PC-9 (cell line): ENCODE results near the gene TEN1. TPM values are rescaled to one million over a fixed set of nuclear protein-coding genes. Genes with fewer than 3 reads are reported as not detected.

Source experiments
- Bru-seq: library from RNA; stranded (reverse); fragments of 400-500 nt; gene quantifications from one replicate; lab custom pipeline; 2021; lab: Mats Ljungman, UMichigan
- BruChase-seq, 2 experiments: library from RNA; stranded (reverse); fragments of 400-500 nt; gene quantifications; one replicate each; lab custom pipeline; 2021; lab: Mats Ljungman, UMichigan
- BruUV-seq: library from RNA; stranded (reverse); fragments of 400-500 nt; replicated peaks from 2 replicates; lab custom pipeline; 2021; lab: Mats Ljungman, UMichigan
- CTCF ChIA-PET: fragments of 300-600 bp; sonication (Branson Sonifier 250); formaldehyde crosslinking; loops from one replicate; lab custom pipeline; 2022; ENCODE audit warnings: antibody characterized with exemption; lab: Charles Lee
- POLR2A ChIA-PET: fragments of 300-600 bp; sonication (Branson Sonifier 250); formaldehyde crosslinking; loops from one replicate; lab custom pipeline; 2022; ENCODE audit warnings: antibody characterized with exemption; ENCODE audit not compliant: unreplicated experiment; lab: Charles Lee
- DNase-seq, 2 experiments: peaks; one replicate each; pipeline versions ENCODE4 v3.0.0 to v3.0.0-alpha.2; 2015 to 2022; ENCODE audit warnings: mixed read lengths in 1 of 2
- H2AFZ ChIP-seq: fragments of 200-600 bp; sonication (generic); 2 replicates; pipeline ENCODE4 v1.8.1; 2017; ENCODE audit warnings: antibody characterized with exemption
- H3F3A ChIP-seq: fragments of 200-600 bp; sonication (generic); 2 replicates; pipeline ENCODE4 v1.8.1; 2017; ENCODE audit warnings: antibody characterized with exemption, mild to moderate bottlenecking, low read depth; ENCODE audit not compliant: insufficient read depth
- H3K27ac ChIP-seq: fragments of 200-600 bp; sonication (generic); 2 replicates; pipeline ENCODE4 v1.6.1; 2016; ENCODE audit warnings: mixed run types
- H3K27me3 ChIP-seq: fragments of 200-600 bp; sonication (generic); 2 replicates; pipeline ENCODE4 v1.6.1; 2016; ENCODE audit warnings: low read depth, mixed run types; ENCODE audit not compliant: insufficient read depth
- H3K36me3 ChIP-seq: fragments of 200-600 bp; sonication (generic); 2 replicates; pipeline ENCODE4 v1.6.1; 2016; ENCODE audit warnings: low read depth, mixed run types
- H3K4me1 ChIP-seq: fragments of 200-600 bp; sonication (generic); replicated peaks from 2 replicates; pipeline ENCODE4 v1.6.1; 2016; ENCODE audit warnings: mixed run types; ENCODE audit not compliant: insufficient read depth
- H3K4me2 ChIP-seq: fragments of 200-600 bp; sonication (generic); 2 replicates; pipeline ENCODE4 v1.6.1; 2017; ENCODE audit warnings: mixed run types
- H3K4me3 ChIP-seq: fragments of 200-600 bp; sonication (generic); 2 replicates; pipeline ENCODE4 v1.6.1; 2016; ENCODE audit warnings: mixed run types
- H3K79me2 ChIP-seq: fragments of 200-600 bp; sonication (generic); 2 replicates; pipeline ENCODE4 v1.6.1; 2017; ENCODE audit warnings: low read depth, mixed run types
- H3K9me2 ChIP-seq: fragments of 200-600 bp; sonication (generic); 2 replicates; pipeline ENCODE4 v1.8.1; 2017; ENCODE audit warnings: mild to moderate bottlenecking; ENCODE audit not compliant: insufficient read depth
- H3K9me3 ChIP-seq: fragments of 200-600 bp; sonication (generic); 2 replicates; pipeline ENCODE4 v1.8.1; 2016; ENCODE audit warnings: low read depth; ENCODE audit not compliant: insufficient read depth
- H4K20me1 ChIP-seq: fragments of 200-600 bp; sonication (generic); 2 replicates; pipeline ENCODE4 v1.8.1; 2017; ENCODE audit not compliant: insufficient read depth
- EZH2 ChIP-seq: fragments of 200-600 bp; sonication (generic); IDR thresholded peaks from 2 replicates; pipeline ENCODE4 v1.8.0; 2017; ENCODE audit warnings: antibody characterized with exemption, low read depth
- intact Hi-C: fragments of 100-400 bp; cut with micrococcal nuclease; formaldehyde crosslinking; loops from one replicate; pipeline ENCODE4 v1.10.0; 2022; ENCODE audit not compliant: unreplicated experiment
- long read RNA-seq: library from polyadenylated mRNA; stranded (forward); transcript quantifications from one replicate; pipeline ENCODE4 v2.0.0, GENCODE V29; 2022
- total RNA-seq: library from RNA; stranded (reverse); gene quantifications from 2 replicates; pipeline ENCODE4 v1.2.3, GENCODE V29; 2021
- TF ChIP-seq, protein P1 (sequence below): fragments of 200-600 bp; sonication (generic); conservative IDR thresholded peaks from 2 replicates; pipeline ENCODE4 v1.6.1; 2017; ENCODE audit warnings: mixed run types, antibody characterized with exemption, mild to moderate bottlenecking, moderate library complexity

Gene TEN1, protein sequence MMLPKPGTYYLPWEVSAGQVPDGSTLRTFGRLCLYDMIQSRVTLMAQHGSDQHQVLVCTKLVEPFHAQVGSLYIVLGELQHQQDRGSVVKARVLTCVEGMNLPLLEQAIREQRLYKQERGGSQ
- total RNA-seq (19.6 and 22.7 TPM in 2 replicates), Bru-seq, nascent RNA (percentile 58 among the genes with signal in this experiment), BruChase-seq, experiment 1, labeled RNA remaining after a 2-hour chase (percentile 65 among the genes with signal in this experiment), BruChase-seq, experiment 2, labeled RNA remaining after a 6-hour chase (percentile 86 among the genes with signal in this experiment)
- long read RNA-seq, transcript TEN1-201 (4 exons, 994 nt) = major isoform, 54 of 59 reads
- long read RNA-seq, partial matches to known transcripts = 1 of 59 reads
- long read RNA-seq, other reads (novel, unspliced or antisense) = 4 of 59 reads

DNA sequence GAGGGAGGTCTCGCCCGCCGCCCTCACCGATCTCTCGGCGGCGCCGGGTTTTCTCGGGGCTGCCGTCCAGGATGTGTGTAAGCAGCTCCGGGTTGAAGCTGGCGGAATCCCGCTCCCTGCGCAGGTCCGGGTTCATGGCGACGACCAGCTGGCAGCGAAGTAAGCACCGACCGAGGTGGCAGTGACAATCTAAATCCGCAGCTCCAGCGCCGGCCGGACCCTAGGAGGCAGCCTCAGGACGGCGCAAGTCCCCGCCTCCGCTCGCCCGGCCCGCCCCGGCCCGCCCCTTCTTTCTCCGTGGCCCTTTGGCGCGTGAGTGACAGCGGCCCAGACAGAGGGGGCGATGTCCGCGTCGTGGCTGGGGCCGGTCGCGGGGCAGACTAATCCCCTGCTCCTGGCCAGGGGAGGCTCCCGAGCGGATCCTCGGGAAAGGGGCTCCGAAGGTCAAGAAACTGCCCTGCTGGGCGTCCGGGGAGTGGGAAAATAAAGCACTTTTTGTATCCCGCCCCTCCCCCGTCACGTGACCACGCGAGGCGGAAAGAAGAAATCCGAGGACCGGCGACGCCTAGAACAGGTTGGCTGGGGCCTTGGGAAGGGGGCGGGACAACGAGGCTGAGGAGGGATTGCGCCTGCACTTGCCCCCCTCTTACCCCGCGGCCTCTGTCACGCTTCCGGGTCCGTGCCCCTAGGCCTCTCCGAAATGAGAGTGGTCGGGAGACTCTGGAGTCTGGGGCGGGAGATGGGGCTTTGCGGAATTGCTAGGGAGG lies at the start of gene TEN1, which contains the start of gene ACOX1:
Gene TEN1, plus strand, starts transcription at position 303 of the 767 bp plus-strand sequence. CDS start 6,953 bp downstream, outside the sequence.
Gene ACOX1, minus strand, starts transcription at position 229 of the 767 bp plus-strand sequence. Its CDS starts 93 bp downstream, at position 136.
- H3K9me3 ChIP-seq = no peaks in the 10 kb centered on the region
- H3K9me2 ChIP-seq = no peaks in the 10 kb centered on the region
- intact Hi-C loops = loop anchor here (1.0 to 2.0 kb wide), 2 partner anchors 48 to 74 kb away; partner anchors contain the start of gene EVPL
- TF ChIP-seq, protein P1, sequence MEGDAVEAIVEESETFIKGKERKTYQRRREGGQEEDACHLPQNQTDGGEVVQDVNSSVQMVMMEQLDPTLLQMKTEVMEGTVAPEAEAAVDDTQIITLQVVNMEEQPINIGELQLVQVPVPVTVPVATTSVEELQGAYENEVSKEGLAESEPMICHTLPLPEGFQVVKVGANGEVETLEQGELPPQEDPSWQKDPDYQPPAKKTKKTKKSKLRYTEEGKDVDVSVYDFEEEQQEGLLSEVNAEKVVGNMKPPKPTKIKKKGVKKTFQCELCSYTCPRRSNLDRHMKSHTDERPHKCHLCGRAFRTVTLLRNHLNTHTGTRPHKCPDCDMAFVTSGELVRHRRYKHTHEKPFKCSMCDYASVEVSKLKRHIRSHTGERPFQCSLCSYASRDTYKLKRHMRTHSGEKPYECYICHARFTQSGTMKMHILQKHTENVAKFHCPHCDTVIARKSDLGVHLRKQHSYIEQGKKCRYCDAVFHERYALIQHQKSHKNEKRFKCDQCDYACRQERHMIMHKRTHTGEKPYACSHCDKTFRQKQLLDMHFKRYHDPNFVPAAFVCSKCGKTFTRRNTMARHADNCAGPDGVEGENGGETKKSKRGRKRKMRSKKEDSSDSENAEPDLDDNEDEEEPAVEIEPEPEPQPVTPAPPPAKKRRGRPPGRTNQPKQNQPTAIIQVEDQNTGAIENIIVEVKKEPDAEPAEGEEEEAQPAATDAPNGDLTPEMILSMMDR = peak; percentile 21; the same call in 1 of the 2 replicates
- no peak for TF ChIP-seq EZH2
- ChIA-PET POLR2A (interaction anchor here (0.5 to 0.7 kb wide), 5 partner anchors 14 to 747 kb away, joined by 3 to 4 read pairs (median 3); partner anchors contain the start of genes JMJD6 and METTL23), CTCF (interaction anchor here (0.5 to 0.6 kb wide), 3 partner anchors 14 to 164 kb away, joined by 3 to 9 read pairs (median 5); no protein-coding TSS in a partner anchor)
- H3K27me3 ChIP-seq = no peaks in the 10 kb centered on the region
- no TSS peak for BruUV-seq
- peaks cover 46% of the 10 kb centered on the region for H3F3A ChIP-seq
- peak within 1 kb of the TSS; percentile 82 for H3K4me3 ChIP-seq
- H3K4me2 ChIP-seq = peak within 1 kb of the TSS; percentile 80
- H3K79me2 ChIP-seq = peaks cover 67% of the 10 kb centered on the region
- H4K20me1 ChIP-seq = no peaks in the 10 kb centered on the region
- DNase-seq = peak; percentile 91 to 96
- peak within 1 kb of the TSS; percentile 87 for H3K27ac ChIP-seq
- 0 out of 2 replicates have a peak, but pooled peaks cover 3% of the 10 kb centered on the region for H3K36me3 ChIP-seq
- peaks cover 63% of the 10 kb centered on the region for H3K4me1 ChIP-seq
- peak within 1 kb of the TSS; percentile 88 for H2AFZ ChIP-seq

DNA sequence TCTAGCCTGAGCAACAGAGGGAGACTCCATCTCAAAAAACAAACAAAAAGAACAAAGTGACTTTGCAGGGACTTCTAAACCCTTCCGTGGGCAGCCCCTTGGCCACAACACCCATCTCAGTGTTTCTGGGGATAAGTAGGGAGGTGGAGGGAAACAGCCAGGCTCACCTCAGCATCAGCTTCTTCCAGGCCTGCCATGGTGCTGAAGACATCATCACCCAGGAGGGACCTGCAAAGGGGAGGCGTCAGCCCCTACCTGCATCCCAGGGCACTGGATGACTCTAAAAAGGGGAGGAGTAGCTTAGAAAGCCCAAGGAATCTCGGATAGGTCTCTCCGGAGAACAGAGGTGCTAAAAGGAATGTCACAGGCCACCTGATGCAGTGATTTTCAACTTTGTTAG lies 48.0 kb upstream of the TEN1 start:
- H3K4me1 ChIP-seq = no peaks in the 10 kb centered on the region
- TF ChIP-seq, protein P1 = no peak
- TF ChIP-seq EZH2 = no peak
- H4K20me1 ChIP-seq = no peaks in the 10 kb centered on the region
- ChIA-PET POLR2A (interaction anchor here (0.6 kb wide), 1 partner anchor 475 kb away, joined by 4 read pairs; the partner anchor contains the start of gene TMEM94), CTCF (no interaction called here)
- no TSS peak for BruUV-seq
- no peak overlapping the region for H3K4me2 ChIP-seq
- H3K4me3 ChIP-seq = no peak overlapping the region
- DNase-seq = no peak
- no peaks in the 10 kb centered on the region for H3K79me2 ChIP-seq
- H2AFZ ChIP-seq = no peak overlapping the region
- no peaks in the 10 kb centered on the region for H3K9me3 ChIP-seq
- H3K27me3 ChIP-seq = no peaks in the 10 kb centered on the region
- no peaks in the 10 kb centered on the region for H3K36me3 ChIP-seq
- intact Hi-C loops = no loop called here
- no peaks in the 10 kb centered on the region; the same call in 1 of the 2 replicates for H3F3A ChIP-seq
- H3K27ac ChIP-seq = no peak overlapping the region
- no peaks in the 10 kb centered on the region for H3K9me2 ChIP-seq

DNA sequence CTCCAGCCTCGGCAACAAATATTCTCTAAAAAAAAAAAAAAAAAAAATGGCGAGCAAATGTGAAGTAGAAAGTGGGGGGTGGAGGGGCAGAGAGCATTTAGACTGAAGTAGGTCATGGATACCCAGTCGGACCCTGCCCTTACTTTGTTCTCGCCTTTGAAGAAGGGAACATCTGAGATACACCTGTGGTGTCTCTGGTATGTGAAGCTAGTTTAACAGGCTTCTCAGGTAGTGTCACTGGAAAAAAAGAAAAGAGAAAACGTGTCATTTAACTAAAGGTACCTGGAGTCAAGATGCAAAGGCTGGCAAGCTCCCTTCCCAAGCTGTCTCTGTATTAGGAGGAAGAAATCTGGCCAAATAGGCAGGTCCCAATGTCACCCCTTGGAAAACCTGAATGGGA lies 46.2 kb upstream of the TEN1 start:
- H3K9me2 ChIP-seq = no peaks in the 10 kb centered on the region
- no peak overlapping the region for H3K27ac ChIP-seq
- no peaks in the 10 kb centered on the region for H3K79me2 ChIP-seq
- H3K4me2 ChIP-seq = no peak overlapping the region
- intact Hi-C loops = no loop called here
- no peaks in the 10 kb centered on the region for H3K36me3 ChIP-seq
- no peaks in the 10 kb centered on the region; the same call in 1 of the 2 replicates for H3F3A ChIP-seq
- H3K4me1 ChIP-seq = no peaks in the 10 kb centered on the region
- POLR2A ChIA-PET = no interaction called here
- no peaks in the 10 kb centered on the region for H3K9me3 ChIP-seq
- BruUV-seq = no TSS peak
- TF ChIP-seq, protein P1 = no peak
- no peak for TF ChIP-seq EZH2
- no peak overlapping the region for H2AFZ ChIP-seq
- CTCF ChIA-PET = no interaction called here
- H3K27me3 ChIP-seq = no peaks in the 10 kb centered on the region
- no peak for DNase-seq
- H3K4me3 ChIP-seq = no peak overlapping the region
- H4K20me1 ChIP-seq = no peaks in the 10 kb centered on the region
